GM19324 (cell line): ENCODE measurements around the gene HEATR1.
"Not testable (repeated sequence)": the region's sequence is repeated elsewhere in the genome, so short reads cannot be mapped to it uniquely, and the experiment has no call there.

Source experiments
- ATAC-seq: cut with Tn5 transposase; IDR thresholded peaks from one replicate; pipeline ENCODE4 v1.9.1; 2021; ENCODE audit warnings: mild to moderate bottlenecking, moderate library complexity; ENCODE audit not compliant: unreplicated experiment, low FRiP score

The HEATR1 gene

DNA sequence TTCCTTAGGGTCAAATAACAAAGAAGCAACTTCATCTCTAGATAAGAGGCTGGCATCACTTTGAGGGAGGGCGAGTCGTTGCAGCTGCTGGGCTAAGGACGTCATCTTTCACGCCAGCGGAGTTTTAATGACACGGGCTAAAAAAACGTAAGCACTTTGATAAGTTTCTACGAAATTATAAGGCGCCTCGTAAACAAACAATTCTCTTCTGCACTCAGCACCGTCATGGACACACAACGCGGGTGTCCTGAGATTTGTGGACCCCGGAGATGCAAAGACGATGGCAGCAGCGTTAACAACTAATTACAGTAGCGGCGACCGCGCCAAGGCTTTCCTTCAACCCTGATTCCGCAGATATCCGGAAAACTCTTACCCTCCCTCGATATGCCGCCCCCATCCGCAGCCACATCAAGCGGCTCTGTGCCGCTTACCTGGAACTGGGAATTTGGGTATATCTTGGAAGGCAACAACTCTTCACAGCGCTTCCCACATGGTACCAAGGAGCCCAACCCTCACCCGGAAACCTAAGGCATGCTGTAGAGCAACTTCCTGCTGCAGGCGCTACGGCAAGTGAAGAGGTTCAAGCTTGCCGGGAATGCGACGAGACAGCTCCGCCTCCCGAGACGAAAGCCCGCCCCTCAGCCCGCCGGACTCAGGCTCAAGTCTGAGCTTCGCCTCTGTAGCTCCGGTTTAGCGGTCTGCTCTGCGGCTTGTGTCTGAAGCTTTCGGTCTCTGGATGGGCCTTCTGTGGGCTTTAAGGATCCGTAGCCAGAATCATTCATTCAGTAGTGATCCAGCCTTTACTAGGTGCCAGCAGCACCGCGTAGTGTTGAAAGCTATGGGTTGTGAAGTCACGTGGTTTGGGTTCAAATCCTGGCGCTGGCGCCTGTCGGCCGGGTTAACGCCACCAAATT, at the start of gene HEATR1:
Gene HEATR1, minus strand, starts transcription at position 526 of the 914 bp plus-strand sequence. Its CDS starts 421 bp downstream, at position 105.
- ATAC-seq = peak; percentile 99

- no peak for ATAC-seq
Measured at GRCh38 chr1:236645016-236645680, 40.8 kb upstream of the HEATR1 start.

DNA sequence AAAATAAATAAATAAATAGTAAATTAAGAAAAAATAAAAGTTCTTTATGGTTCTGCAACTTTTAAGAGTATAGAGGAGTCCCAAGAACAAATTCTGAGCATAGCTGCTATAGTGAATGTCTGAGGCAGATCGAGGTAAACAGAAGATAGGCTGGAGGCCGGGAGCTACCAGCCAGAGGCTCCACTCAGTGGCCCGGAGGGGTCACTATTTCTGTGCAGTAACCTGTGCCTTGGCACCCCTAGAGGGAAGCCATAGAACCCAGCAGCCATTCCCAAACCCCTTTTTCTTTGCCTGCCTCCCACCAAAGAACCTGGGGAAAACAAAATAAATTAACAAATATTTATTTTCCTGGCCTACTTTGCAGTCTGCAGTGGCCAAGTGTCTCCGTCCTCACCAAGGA, 38.4 kb upstream of the HEATR1 start:
- ATAC-seq = no peak

GRCh38 chr1:236639686-236640085, 35.4 kb upstream of the HEATR1 start:
- ATAC-seq = no peak

GRCh38 chr1:236638945-236639344, 34.6 kb upstream of the HEATR1 start:
- ATAC-seq = no peak

GRCh38 chr1:236636017-236636416, 31.7 kb upstream of the HEATR1 start:
- no peak for ATAC-seq

- no peak for ATAC-seq
Measured at GRCh38 chr1:236627727-236628408, 23.6 kb upstream of the HEATR1 start.

DNA sequence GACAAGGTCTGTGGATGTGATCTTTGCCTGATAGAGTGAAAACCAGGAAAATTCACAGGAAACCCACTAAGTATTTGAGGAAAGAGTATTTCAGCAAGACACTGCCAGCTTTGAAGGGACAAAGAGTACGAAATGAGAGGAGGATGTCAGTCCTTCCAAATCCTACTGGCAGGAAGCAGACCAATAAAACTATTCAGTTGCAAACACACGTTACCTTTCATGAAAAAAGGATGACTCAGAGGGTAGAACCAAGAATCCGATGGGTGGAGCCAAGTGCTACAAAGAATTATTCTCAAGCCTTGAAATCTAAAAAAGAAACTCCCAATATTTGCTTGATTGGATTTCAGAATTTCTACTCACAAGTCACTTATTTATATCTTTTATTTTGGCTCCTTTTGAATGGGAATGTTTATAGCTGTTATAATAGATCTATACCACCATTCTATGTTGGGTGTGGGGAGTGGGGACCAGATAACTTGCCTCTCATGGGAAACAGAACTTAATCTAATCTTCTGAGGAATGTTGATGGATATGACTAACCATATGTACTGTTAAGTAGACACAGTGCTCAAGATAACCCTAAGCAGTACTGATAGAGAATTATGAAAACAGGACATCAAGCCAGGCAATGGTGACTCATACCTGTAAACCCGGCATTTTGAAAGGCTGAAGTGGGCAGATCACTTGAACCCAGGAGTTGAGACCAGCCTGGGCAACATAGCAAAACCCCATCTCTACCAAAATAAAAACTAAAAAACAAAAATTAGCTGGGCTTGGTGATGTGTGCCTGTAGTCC, 19.3 kb upstream of the HEATR1 start:
- no peak for ATAC-seq

GRCh38 chr1:236622407-236622806, 18.1 kb upstream of the HEATR1 start:
- ATAC-seq = no peak

- no peak for ATAC-seq
Measured at GRCh38 chr1:236619398-236619797, 15.1 kb upstream of the HEATR1 start.

- no peak for ATAC-seq
Measured at GRCh38 chr1:236618507-236618906, 14.2 kb upstream of the HEATR1 start.

DNA sequence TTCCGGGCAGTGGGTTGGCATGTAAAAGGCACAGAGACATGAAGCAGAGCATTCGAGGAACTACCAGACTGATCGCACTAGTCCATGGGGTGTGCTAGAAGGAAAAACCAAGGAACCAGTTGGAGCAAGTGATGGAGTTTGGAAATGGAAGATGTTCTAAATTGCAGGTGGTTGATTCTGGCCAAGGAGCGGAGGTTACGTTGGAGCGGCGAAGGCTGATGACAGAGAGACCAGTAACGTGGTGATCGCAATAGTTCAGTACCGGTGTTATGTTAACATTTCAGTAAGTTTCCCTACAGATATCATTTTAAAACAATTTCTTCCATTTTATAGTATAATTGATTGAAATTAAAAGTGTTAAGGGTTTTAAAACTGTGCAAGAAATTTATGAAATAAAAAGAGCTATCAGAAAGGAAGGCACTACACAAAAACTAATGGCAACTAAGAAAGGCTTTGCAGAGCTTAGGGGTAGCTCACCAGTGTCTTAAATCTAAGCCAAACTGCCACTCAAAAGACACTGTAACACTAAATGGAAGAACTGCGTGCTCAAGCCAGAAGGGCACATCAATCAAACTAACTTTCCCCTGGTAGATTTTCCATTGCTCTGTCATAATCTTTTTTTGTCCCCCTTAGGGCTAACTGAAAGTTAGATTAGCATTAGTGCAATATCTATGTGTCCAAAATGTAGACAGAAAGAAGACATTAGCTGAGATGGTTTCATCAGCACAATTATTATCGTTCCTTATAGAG, 11.3 kb upstream of the HEATR1 start:
- ATAC-seq = no peak

DNA sequence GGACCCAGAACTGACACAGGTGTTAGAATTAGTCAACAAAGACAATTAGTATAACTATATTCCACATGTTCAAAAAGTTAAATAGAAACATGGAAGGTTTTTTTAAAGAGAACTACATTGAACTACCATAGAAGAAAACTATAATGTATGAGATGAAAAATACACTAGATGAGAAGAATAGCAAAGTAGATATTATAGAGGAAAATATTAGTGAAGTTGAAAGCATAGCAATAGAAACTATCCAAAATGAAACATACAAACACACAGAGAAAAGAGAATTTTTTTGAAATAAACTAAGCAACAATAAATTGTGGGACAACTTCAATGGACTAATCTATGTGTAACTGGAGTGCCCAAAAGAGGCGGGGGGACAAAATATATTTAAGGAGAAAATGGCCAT, 8.0 kb upstream of the HEATR1 start:
- no peak for ATAC-seq

DNA sequence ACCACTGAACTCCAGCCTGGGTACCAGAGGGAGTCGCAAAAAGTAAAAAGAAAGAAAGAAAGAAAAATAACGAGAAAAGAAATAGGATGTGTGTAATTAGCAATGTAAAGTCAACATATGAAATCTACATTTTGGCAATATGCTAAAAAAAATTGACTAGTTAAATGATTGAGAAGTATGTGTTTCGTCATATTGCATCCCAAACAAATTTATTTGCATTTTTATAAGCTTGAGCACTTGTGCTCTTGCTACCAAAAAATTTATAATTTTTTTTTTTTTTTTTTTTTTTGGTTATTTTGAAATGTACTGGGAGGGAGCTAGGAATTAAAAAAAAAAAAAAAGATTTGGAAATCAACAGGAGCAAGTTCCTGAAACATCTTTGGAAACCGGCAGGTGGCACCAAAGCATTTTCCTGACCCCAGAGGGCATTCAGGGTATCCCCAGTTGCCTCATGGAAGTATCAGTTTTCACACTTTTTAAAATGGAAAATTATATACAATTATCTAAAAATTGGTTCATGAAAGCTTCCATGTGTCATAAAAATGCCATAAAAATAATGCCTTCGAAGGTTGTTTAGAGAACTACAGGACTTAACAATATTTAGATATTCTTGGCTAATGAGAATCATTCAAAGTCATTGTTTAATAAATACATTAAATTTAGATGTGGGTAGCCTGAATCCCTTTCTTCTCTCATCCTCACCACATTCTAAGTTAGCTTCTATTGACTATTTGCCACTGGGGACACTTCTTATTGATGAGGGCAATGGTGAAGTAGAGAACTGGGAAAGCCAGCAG, 4.8 kb upstream of the HEATR1 start:
- ATAC-seq = no peak

- ATAC-seq = not testable (repeated sequence)
Measured at GRCh38 chr1:236607597-236607996, 3.3 kb upstream of the HEATR1 start.

- ATAC-seq = no peak
Measured at GRCh38 chr1:236604905-236605806, 840 bp upstream of the HEATR1 start.

DNA sequence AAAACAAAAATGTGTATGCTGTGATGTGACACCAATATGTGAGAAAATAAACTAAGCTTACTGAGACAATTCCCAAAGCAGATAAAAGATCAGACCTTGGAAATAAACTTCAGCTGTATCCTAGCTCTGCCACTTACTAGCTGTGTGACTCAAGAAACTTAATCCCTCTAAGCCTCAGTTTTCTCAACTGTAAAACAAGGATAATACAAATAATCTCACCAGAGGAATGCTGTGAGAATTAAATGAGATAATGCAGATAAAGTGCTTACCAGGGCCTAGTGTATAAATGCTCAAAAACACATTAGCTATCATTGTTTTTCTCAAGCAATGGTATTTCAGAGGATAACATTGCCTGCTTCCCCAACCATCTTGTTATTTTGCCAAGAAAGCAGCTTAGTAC, 2.1 kb downstream of the HEATR1 start:
- no peak for ATAC-seq
